H1 (cell line): ENCODE results near the gene RBCK1.

ENCODE experiments used
- BCL11A ChIP-seq, 2 experiments: IDR thresholded peaks; one replicate each; pipeline ENCODE4 v1.6.1; 2011; ENCODE audit warnings: low read depth in 2 of 2, low read length in 2 of 2, mild to moderate bottlenecking in 2 of 2
- EZH2 ChIP-seq: fragments of 200-600 bp; sonication (generic); IDR thresholded peaks from 2 replicates; pipeline ENCODE4 v1.7.1; 2012; ENCODE audit warnings: low read depth, mild to moderate bottlenecking, moderate library complexity, low read length, inconsistent platforms; ENCODE audit not compliant: severe bottlenecking
- GABPA ChIP-seq: IDR thresholded peaks from 2 replicates; pipeline ENCODE4 v1.6.1; 2011; ENCODE audit warnings: mild to moderate bottlenecking, low read length, moderate library complexity, borderline replicate concordance; ENCODE audit not compliant: insufficient read depth
- POLR2A ChIP-seq, 2 experiments: IDR thresholded peaks; 1 replicate in 1 of 2; 2 replicates in 1 of 2; pipeline ENCODE4 v1.6.1; 2011; ENCODE audit warnings: low read depth in 2 of 2, low read length in 2 of 2, mild to moderate bottlenecking in 2 of 2; ENCODE audit errors: control extremely low read depth in 1 of 2
- POLR2AphosphoS5 ChIP-seq: IDR thresholded peaks from 2 replicates; pipeline ENCODE4 v1.6.1; 2011; ENCODE audit warnings: low read depth, low read length
- RAD21 ChIP-seq, 2 experiments: IDR thresholded peaks in 1 of 2; conservative IDR thresholded peaks in 1 of 2; 2 replicates each; pipeline ENCODE4 v1.6.1; 2011; ENCODE audit warnings: low read depth in 2 of 2, low read length in 2 of 2, improper control_type of control experiment in 1 of 2, inconsistent platforms in 1 of 2, mild to moderate bottlenecking in 1 of 2, moderate library complexity in 1 of 2
- RFX5 ChIP-seq: IDR thresholded peaks from 2 replicates; pipeline ENCODE4 v1.6.1; 2011; ENCODE audit warnings: low read depth, low read length, improper control_type of control experiment, borderline replicate concordance
- SIN3A ChIP-seq, 2 experiments: IDR thresholded peaks in 1 of 2; conservative IDR thresholded peaks in 1 of 2; 2 replicates each; pipeline ENCODE4 v1.6.1; 2011 to 2012; ENCODE audit warnings: low read length in 2 of 2, improper control_type of control experiment in 1 of 2, low read depth in 1 of 2, mild to moderate bottlenecking in 1 of 2
- SIRT6 ChIP-seq: IDR thresholded peaks from one replicate; pipeline ENCODE4 v1.7.1; 2012; ENCODE audit warnings: low read length, inconsistent platforms
- SP1 ChIP-seq: IDR thresholded peaks from 2 replicates; pipeline ENCODE4 v1.6.1; 2011; ENCODE audit warnings: low read depth, low read length
- SUZ12 ChIP-seq: fragments of 200-600 bp; sonication (generic); IDR thresholded peaks from 2 replicates; pipeline ENCODE4 v1.6.1; 2012; ENCODE audit warnings: mild to moderate bottlenecking, inconsistent platforms, low read length, moderate library complexity, mixed read lengths
- TCF12 ChIP-seq: IDR thresholded peaks from 2 replicates; pipeline ENCODE4 v1.6.1; 2011; ENCODE audit warnings: low read depth, mild to moderate bottlenecking, low read length
- TF ChIP-seq, protein P1 (sequence below), 3 experiments: IDR thresholded peaks; 1 replicate in 2 of 3; 2 replicates in 1 of 3; pipeline versions ENCODE4 v1.5.1 to v1.6.1; 2011; ENCODE audit warnings: low read length in 3 of 3, mild to moderate bottlenecking in 3 of 3, inconsistent platforms in 2 of 3, low read depth in 1 of 3, moderate library complexity in 1 of 3; ENCODE audit not compliant: insufficient read depth in 1 of 3; ENCODE audit errors: control extremely low read depth in 1 of 3
- TF ChIP-seq, protein P2 (sequence below): IDR thresholded peaks from 2 replicates; pipeline ENCODE4 v1.6.1; 2011; ENCODE audit warnings: low read depth, mild to moderate bottlenecking, low read length; ENCODE audit not compliant: insufficient read depth

DNA sequence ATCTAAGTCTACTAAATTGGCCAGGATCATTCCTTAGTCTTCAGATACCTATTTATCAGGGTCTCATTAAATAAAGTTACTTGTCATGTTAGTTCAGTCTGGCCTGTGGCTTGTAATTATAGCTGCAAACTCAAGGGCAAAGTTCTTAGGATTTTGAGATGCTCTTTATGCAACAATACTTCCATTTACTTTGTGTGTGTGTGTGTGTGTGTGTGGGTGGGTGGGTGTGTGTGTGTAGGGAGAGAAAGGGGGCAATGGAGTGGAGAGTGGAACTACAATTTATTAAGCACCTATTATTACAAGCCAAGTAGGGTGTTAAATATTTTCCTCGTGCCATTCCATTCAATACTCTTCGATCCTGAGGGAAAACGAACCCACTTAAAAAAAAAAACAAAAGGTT, 71.9 kb downstream of the RBCK1 start:
- TF ChIP-seq, protein P1, sequence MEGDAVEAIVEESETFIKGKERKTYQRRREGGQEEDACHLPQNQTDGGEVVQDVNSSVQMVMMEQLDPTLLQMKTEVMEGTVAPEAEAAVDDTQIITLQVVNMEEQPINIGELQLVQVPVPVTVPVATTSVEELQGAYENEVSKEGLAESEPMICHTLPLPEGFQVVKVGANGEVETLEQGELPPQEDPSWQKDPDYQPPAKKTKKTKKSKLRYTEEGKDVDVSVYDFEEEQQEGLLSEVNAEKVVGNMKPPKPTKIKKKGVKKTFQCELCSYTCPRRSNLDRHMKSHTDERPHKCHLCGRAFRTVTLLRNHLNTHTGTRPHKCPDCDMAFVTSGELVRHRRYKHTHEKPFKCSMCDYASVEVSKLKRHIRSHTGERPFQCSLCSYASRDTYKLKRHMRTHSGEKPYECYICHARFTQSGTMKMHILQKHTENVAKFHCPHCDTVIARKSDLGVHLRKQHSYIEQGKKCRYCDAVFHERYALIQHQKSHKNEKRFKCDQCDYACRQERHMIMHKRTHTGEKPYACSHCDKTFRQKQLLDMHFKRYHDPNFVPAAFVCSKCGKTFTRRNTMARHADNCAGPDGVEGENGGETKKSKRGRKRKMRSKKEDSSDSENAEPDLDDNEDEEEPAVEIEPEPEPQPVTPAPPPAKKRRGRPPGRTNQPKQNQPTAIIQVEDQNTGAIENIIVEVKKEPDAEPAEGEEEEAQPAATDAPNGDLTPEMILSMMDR (IDR thresholded peaks at IDR 0.05; ENCODE audit: control extremely low read depth in 1 of 3, insufficient read depth in 1 of 3, low read depth in 1 of 3, low read length in 3 of 3) = no peak
- no peak for TF ChIP-seq TCF12
- TF ChIP-seq POLR2A (IDR thresholded peaks at IDR 0.05; ENCODE audit: control extremely low read depth in 1 of 2, low read depth in 2 of 2, low read length in 2 of 2) = no peak
- TF ChIP-seq, protein P2, sequence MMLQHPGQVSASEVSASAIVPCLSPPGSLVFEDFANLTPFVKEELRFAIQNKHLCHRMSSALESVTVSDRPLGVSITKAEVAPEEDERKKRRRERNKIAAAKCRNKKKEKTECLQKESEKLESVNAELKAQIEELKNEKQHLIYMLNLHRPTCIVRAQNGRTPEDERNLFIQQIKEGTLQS = no peak
- TF ChIP-seq POLR2AphosphoS5 = no peak
- no peak for TF ChIP-seq SIRT6
- TF ChIP-seq RAD21 (IDR thresholded peaks at IDR 0.05 in 1 of 2, conservative IDR thresholded peaks at IDR 0.05 in 1 of 2; ENCODE audit: low read depth in 2 of 2, low read length in 2 of 2) = no peak
- TF ChIP-seq SIN3A (conservative IDR thresholded peaks at IDR 0.05 in 1 of 2, IDR thresholded peaks at IDR 0.05 in 1 of 2; ENCODE audit: low read depth in 1 of 2, low read length in 2 of 2) = no peak
- TF ChIP-seq BCL11A (IDR thresholded peaks at IDR 0.05; ENCODE audit: low read depth in 2 of 2, low read length in 2 of 2) = no peak
- TF ChIP-seq GABPA = no peak
- TF ChIP-seq SP1 = no peak
- TF ChIP-seq RFX5 = no peak
- TF ChIP-seq EZH2 = no peak
- no peak for TF ChIP-seq SUZ12
